Activated CD8-positive, alpha-beta memory T cell treated with anti-CD3 and anti-CD28 coated beads for 4 hours (primary cell): Measurements from ENCODE around the gene ZNF432.
"Not testable (repeated sequence)": the region's sequence is repeated elsewhere in the genome, so short reads cannot be mapped to it uniquely, and the experiment has no call there.

ENCODE experiments used
- DNase-seq, 2 donors: peaks; one replicate each; pipeline ENCODE4 v3.0.0-alpha.2; 2020; ENCODE audit warnings: low read depth in 2 of 2

Gene ZNF432

GRCh38 chr19:52048555-52049501, at the start of gene ZNF432:
Gene ZNF432, minus strand, starts transcription at chr19:52048838. Its CDS starts 1,970 bp downstream, at chr19:52046868.
- peak; percentile 61 to 68 for DNase-seq

GRCh38 chr19:52096416-52096815, 47.8 kb upstream of the ZNF432 start:
- DNase-seq = not testable (repeated sequence)

GRCh38 chr19:52095172-52096014, 46.8 kb upstream of the ZNF432 start, which contains the start of gene ZNF841:
Gene ZNF841, minus strand, starts transcription at chr19:52095765. Its CDS starts 10,964 bp downstream, at chr19:52084801.
- peak; percentile 74 to 75 for DNase-seq

- no peak for DNase-seq
Measured at GRCh38 chr19:52094526-52095130, 46.0 kb upstream of the ZNF432 start.

- DNase-seq = no peak
Measured at GRCh38 chr19:52086481-52086880, 37.8 kb upstream of the ZNF432 start.

GRCh38 chr19:52070496-52070895, 21.9 kb upstream of the ZNF432 start:
- DNase-seq = no peak

GRCh38 chr19:52069653-52070052, 21.0 kb upstream of the ZNF432 start:
- DNase-seq = no peak

- no peak for DNase-seq
Measured at GRCh38 chr19:52066258-52066863, 17.7 kb upstream of the ZNF432 start.

GRCh38 chr19:52065399-52065798, 16.8 kb upstream of the ZNF432 start:
- DNase-seq = no peak

- not testable (repeated sequence) for DNase-seq
Measured at GRCh38 chr19:52056480-52056879, 7.8 kb upstream of the ZNF432 start.

GRCh38 chr19:52051736-52052135, 3.1 kb upstream of the ZNF432 start:
- not testable (repeated sequence) for DNase-seq

GRCh38 chr19:52039169-52039568, 9.5 kb downstream of the ZNF432 start:
- DNase-seq = no peak

- no peak for DNase-seq
Measured at GRCh38 chr19:52034051-52034728, 14.4 kb downstream of the ZNF432 start.

- DNase-seq = no peak
Measured at GRCh38 chr19:52028780-52029123, 19.9 kb downstream of the ZNF432 start.

GRCh38 chr19:52028027-52028779, 20.4 kb downstream of the ZNF432 start, which contains the start of gene ZNF614:
Gene ZNF614, minus strand, starts transcription at chr19:52028379. Its CDS starts 2,634 bp downstream, at chr19:52025745.
- DNase-seq = peak; percentile 72 to 74

- DNase-seq = not testable (repeated sequence)
Measured at GRCh38 chr19:52026255-52026990, 22.2 kb downstream of the ZNF432 start.

GRCh38 chr19:52024478-52024877, 24.2 kb downstream of the ZNF432 start:
- not testable (repeated sequence) for DNase-seq

- DNase-seq = no peak
Measured at GRCh38 chr19:52022193-52022592, 26.4 kb downstream of the ZNF432 start.

- no peak for DNase-seq
Measured at GRCh38 chr19:52020506-52020905, 28.1 kb downstream of the ZNF432 start.
